Skeletal muscle satellite cell (primary cell): ENCODE results near the gene FARS2.

ENCODE experiments used
- H3K27me3 ChIP-seq: 2 replicates; pipeline ENCODE4 v1.7.0; 2013; ENCODE audit warnings: low read length; ENCODE audit not compliant: control insufficient read depth, insufficient read depth
- H3K36me3 ChIP-seq: 2 replicates; pipeline ENCODE4 v1.7.0; 2013; ENCODE audit warnings: mild to moderate bottlenecking, control low read depth, low read length; ENCODE audit not compliant: insufficient read depth
- H3K4me1 ChIP-seq: 2 replicates; pipeline ENCODE4 v1.7.0; 2013; ENCODE audit warnings: low read length; ENCODE audit not compliant: control insufficient read depth, insufficient read depth
- H3K4me2 ChIP-seq: 2 replicates; pipeline ENCODE4 v1.7.0; 2013; ENCODE audit warnings: mild to moderate bottlenecking, low read length
- H3K4me3 ChIP-seq: 2 replicates; pipeline ENCODE4 v1.7.0; 2013; ENCODE audit warnings: low read length
- H3K9ac ChIP-seq: 2 replicates; pipeline ENCODE4 v1.7.0; 2013; ENCODE audit warnings: mild to moderate bottlenecking, low read depth, low read length, moderate library complexity
- H3K9me3 ChIP-seq: replicated peaks from 2 replicates; pipeline ENCODE4 v1.7.0; 2013; ENCODE audit warnings: mild to moderate bottlenecking, control low read depth, low read length

Gene FARS2

GRCh38 chr6:5390177-5390576 is 128.9 kb downstream of the FARS2 start:
- Histone ChIP-seq H3K9me3 (no peaks in the 10 kb centered on the region), H3K27me3 (no peaks in the 10 kb centered on the region), H3K4me3 (no peak overlapping the region), H3K9ac (no peak overlapping the region), H3K4me1 (no peaks in the 10 kb centered on the region), H3K4me2 (no peak overlapping the region), H3K36me3 (no peaks in the 10 kb centered on the region)

GRCh38 chr6:5394280-5394679 is 133.0 kb downstream of the FARS2 start:
- H3K4me3 ChIP-seq: no peak overlapping the region
- no peaks in the 10 kb centered on the region for H3K9me3 ChIP-seq
- no peaks in the 10 kb centered on the region for H3K27me3 ChIP-seq
- H3K4me1 ChIP-seq: no peaks in the 10 kb centered on the region
- no peak overlapping the region for H3K4me2 ChIP-seq
- no peak overlapping the region for H3K9ac ChIP-seq
- H3K36me3 ChIP-seq: no peaks in the 10 kb centered on the region

GRCh38 chr6:5395719-5396118 is 134.4 kb downstream of the FARS2 start:
- H3K4me2 ChIP-seq: no peak overlapping the region
- H3K27me3 ChIP-seq: no peaks in the 10 kb centered on the region
- H3K36me3 ChIP-seq: no peaks in the 10 kb centered on the region
- H3K9me3 ChIP-seq: no peaks in the 10 kb centered on the region
- H3K9ac ChIP-seq: no peak overlapping the region
- H3K4me3 ChIP-seq: no peak overlapping the region
- H3K4me1 ChIP-seq: no peaks in the 10 kb centered on the region

- Histone ChIP-seq H3K27me3 (no peaks in the 10 kb centered on the region), H3K9ac (no peak overlapping the region), H3K4me1 (no peaks in the 10 kb centered on the region), H3K9me3 (no peaks in the 10 kb centered on the region), H3K36me3 (no peaks in the 10 kb centered on the region), H3K4me3 (no peak overlapping the region), H3K4me2 (no peak overlapping the region)
Measured at GRCh38 chr6:5398530-5398929, 137.2 kb downstream of the FARS2 start.

- no peaks in the 10 kb centered on the region for H3K9me3 ChIP-seq
- no peaks in the 10 kb centered on the region for H3K27me3 ChIP-seq
- no peaks in the 10 kb centered on the region for H3K36me3 ChIP-seq
- no peak overlapping the region for H3K9ac ChIP-seq
- no peak overlapping the region for H3K4me3 ChIP-seq
- no peak overlapping the region for H3K4me2 ChIP-seq
- H3K4me1 ChIP-seq: no peaks in the 10 kb centered on the region
Measured at GRCh38 chr6:5399391-5399790, 138.1 kb downstream of the FARS2 start.

- no peaks in the 10 kb centered on the region for H3K36me3 ChIP-seq
- no peak overlapping the region for H3K4me3 ChIP-seq
- H3K27me3 ChIP-seq: no peaks in the 10 kb centered on the region
- no peaks in the 10 kb centered on the region for H3K4me1 ChIP-seq
- H3K9me3 ChIP-seq: no peaks in the 10 kb centered on the region
- H3K4me2 ChIP-seq: no peak overlapping the region
- H3K9ac ChIP-seq: no peak overlapping the region
Measured at GRCh38 chr6:5401845-5402738, 140.8 kb downstream of the FARS2 start.

- no peaks in the 10 kb centered on the region for H3K9me3 ChIP-seq
- no peaks in the 10 kb centered on the region for H3K27me3 ChIP-seq
- no peak overlapping the region for H3K9ac ChIP-seq
- no peaks in the 10 kb centered on the region for H3K4me1 ChIP-seq
- H3K36me3 ChIP-seq: no peaks in the 10 kb centered on the region
- H3K4me3 ChIP-seq: no peak overlapping the region
- no peak overlapping the region for H3K4me2 ChIP-seq
Measured at GRCh38 chr6:5403076-5403475, 141.8 kb downstream of the FARS2 start.

- H3K9me3 ChIP-seq: no peaks in the 10 kb centered on the region
- no peak overlapping the region for H3K4me2 ChIP-seq
- H3K4me1 ChIP-seq: no peaks in the 10 kb centered on the region
- no peaks in the 10 kb centered on the region for H3K36me3 ChIP-seq
- H3K9ac ChIP-seq: no peak overlapping the region
- no peaks in the 10 kb centered on the region for H3K27me3 ChIP-seq
- no peak overlapping the region for H3K4me3 ChIP-seq
Measured at GRCh38 chr6:5403609-5404008, 142.3 kb downstream of the FARS2 start.

- Histone ChIP-seq H3K27me3 (no peaks in the 10 kb centered on the region), H3K4me2 (no peak overlapping the region), H3K9ac (no peak overlapping the region), H3K4me3 (no peak overlapping the region), H3K36me3 (no peaks in the 10 kb centered on the region), H3K9me3 (no peaks in the 10 kb centered on the region), H3K4me1 (no peaks in the 10 kb centered on the region)
Measured at GRCh38 chr6:5405976-5406375, 144.7 kb downstream of the FARS2 start.

- Histone ChIP-seq H3K4me1 (no peaks in the 10 kb centered on the region), H3K4me3 (no peak overlapping the region), H3K9me3 (no peaks in the 10 kb centered on the region), H3K9ac (no peak overlapping the region), H3K4me2 (no peak overlapping the region), H3K27me3 (no peaks in the 10 kb centered on the region), H3K36me3 (no peaks in the 10 kb centered on the region)
Measured at GRCh38 chr6:5411414-5411813, 150.1 kb downstream of the FARS2 start.

GRCh38 chr6:5412017-5412416 is 150.7 kb downstream of the FARS2 start:
- Histone ChIP-seq H3K9me3 (no peaks in the 10 kb centered on the region), H3K4me1 (no peaks in the 10 kb centered on the region), H3K27me3 (no peaks in the 10 kb centered on the region), H3K4me3 (no peak overlapping the region), H3K9ac (no peak overlapping the region), H3K4me2 (no peak overlapping the region), H3K36me3 (no peaks in the 10 kb centered on the region)

GRCh38 chr6:5412663-5413062 is 151.3 kb downstream of the FARS2 start:
- H3K4me1 ChIP-seq: no peaks in the 10 kb centered on the region

More at GRCh38 chr6:5412663-5413062, 151.3 kb downstream of the FARS2 start:
- Histone ChIP-seq H3K4me3 (no peak overlapping the region), H3K27me3 (no peaks in the 10 kb centered on the region), H3K4me2 (no peak overlapping the region), H3K9me3 (no peaks in the 10 kb centered on the region), H3K9ac (no peak overlapping the region), H3K36me3 (no peaks in the 10 kb centered on the region)
